Stimulated activated CD4-positive, alpha-beta T cell treated with anti-CD3 and anti-CD28 coated beads, Interleukin-12 subunit alpha, Interleukin-12 subunit beta, amount 100 ng/mL, for 4 hours (primary cell): ENCODE measurements around the gene SNAI1.
"Not testable (repeated sequence)": the region's sequence is repeated elsewhere in the genome, so short reads cannot be mapped to it uniquely, and the experiment has no call there.

Experiments
- DNase-seq: peaks from one replicate; pipeline ENCODE4 v3.0.0-alpha.2; 2020

SNAI1 gene

GRCh38 chr20:49987015-49987867 lies 4.5 kb downstream of the SNAI1 start:
- DNase-seq = no peak

- DNase-seq = no peak
These were observed 5.3 kb downstream of the SNAI1 start for GRCh38 chr20:49987868-49988690.

GRCh38 chr20:49989234-49990065 lies 6.7 kb downstream of the SNAI1 start:
- DNase-seq = no peak

GRCh38 chr20:49990271-49990720 lies 7.5 kb downstream of the SNAI1 start:
- DNase-seq = no peak

GRCh38 chr20:49993301-49993751 lies 10.5 kb downstream of the SNAI1 start:
- no peak for DNase-seq

GRCh38 chr20:49995586-49995985 lies 12.8 kb downstream of the SNAI1 start:
- DNase-seq = no peak

- DNase-seq = not testable (repeated sequence)
These were observed 15.9 kb downstream of the SNAI1 start for GRCh38 chr20:49998478-49999188.

- DNase-seq = no peak
These were observed 16.5 kb downstream of the SNAI1 start for GRCh38 chr20:49999329-49999728.

- not testable (repeated sequence) for DNase-seq
These were observed 17.9 kb downstream of the SNAI1 start for GRCh38 chr20:50000548-50001222.

GRCh38 chr20:50001784-50002311 lies 19.1 kb downstream of the SNAI1 start:
- DNase-seq = no peak

GRCh38 chr20:50003253-50003656 lies 20.5 kb downstream of the SNAI1 start:
- DNase-seq = no peak

GRCh38 chr20:50004229-50004628 lies 21.4 kb downstream of the SNAI1 start:
- no peak for DNase-seq

- DNase-seq = no peak
These were observed 22.7 kb downstream of the SNAI1 start for GRCh38 chr20:50005471-50005981.

- no peak for DNase-seq
These were observed 24.6 kb downstream of the SNAI1 start for GRCh38 chr20:50007369-50007768.

GRCh38 chr20:50008007-50008406 lies 25.2 kb downstream of the SNAI1 start:
- no peak for DNase-seq

GRCh38 chr20:50009521-50010454 lies 27.0 kb downstream of the SNAI1 start:
- no peak for DNase-seq

GRCh38 chr20:50011597-50011996 lies 28.8 kb downstream of the SNAI1 start:
- not testable (repeated sequence) for DNase-seq

GRCh38 chr20:50012282-50013263 lies 29.8 kb downstream of the SNAI1 start:
- DNase-seq = no peak

- no peak for DNase-seq
These were observed 31.2 kb downstream of the SNAI1 start for GRCh38 chr20:50013976-50014375.
